Neural crest cell (in vitro differentiated cells): ENCODE results near the gene STX8. TPM values are rescaled to one million over a fixed set of nuclear protein-coding genes. Genes with fewer than 3 reads are reported as not detected.
"Not testable (repeated sequence)": the region's sequence is repeated elsewhere in the genome, so short reads cannot be mapped to it uniquely, and the experiment has no call there.

ENCODE experiments used
- DNase-seq: peaks from one replicate; pipeline ENCODE4 v3.0.0; 2021; ENCODE audit warnings: low read depth, mixed read lengths, low spot score
- H3K27ac Mint-ChIP-seq: one replicate; pipeline ENCODE4 v1.8.0; 2021; ENCODE audit warnings: mild to moderate bottlenecking, mixed read lengths; ENCODE audit not compliant: unreplicated experiment
- H3K27me3 Mint-ChIP-seq: 2 replicates; pipeline ENCODE4 v1.8.0; 2021; ENCODE audit warnings: low read depth, mild to moderate bottlenecking, mixed read lengths
- H3K36me3 Mint-ChIP-seq: 2 replicates; pipeline ENCODE4 v1.8.0; 2021; ENCODE audit warnings: low read depth, mild to moderate bottlenecking, mixed read lengths
- H3K4me1 Mint-ChIP-seq: 2 replicates; pipeline ENCODE4 v1.8.0; 2021; ENCODE audit warnings: mixed read lengths
- H3K4me3 Mint-ChIP-seq: one replicate; pipeline ENCODE4 v1.8.0; 2021; ENCODE audit warnings: mild to moderate bottlenecking, mixed read lengths
- H3K9me3 Mint-ChIP-seq: 2 replicates; pipeline ENCODE4 v1.8.0; 2021; ENCODE audit warnings: mixed read lengths
- total RNA-seq: library from RNA; stranded (reverse); gene quantifications from 2 replicates; pipeline ENCODE4 v1.2.1, GENCODE V29; 2021
- TF ChIP-seq, protein P1 (sequence below): fragments of 200-600 bp; sonication (generic); conservative IDR thresholded peaks from 2 replicates; pipeline ENCODE4 v1.5.0; 2021; ENCODE audit warnings: antibody characterized with exemption, mild to moderate bottlenecking

STX8 gene
- total RNA-seq, 1 donor from 2014 or later, result 56.6 TPM

DNA sequence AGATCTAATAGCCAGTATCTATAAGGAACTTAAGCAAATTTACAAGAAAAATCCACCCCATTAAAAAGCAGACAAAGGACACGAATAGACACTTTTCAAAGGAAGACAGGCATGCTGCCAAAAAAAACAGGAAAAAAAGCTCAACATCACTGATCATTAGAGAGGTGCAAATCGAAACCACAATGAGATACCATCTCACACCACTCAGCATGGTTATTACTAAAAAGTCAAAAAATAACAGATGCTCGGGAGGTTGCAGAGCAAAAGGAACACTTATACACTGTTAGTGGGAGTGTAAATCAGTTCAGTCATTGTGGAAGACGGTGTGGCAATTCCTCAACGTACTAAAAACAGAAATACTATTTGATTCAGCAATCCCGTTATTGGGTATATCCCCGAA is 9.6 kb downstream of the STX8 start:
- DNase-seq, result no peak
- no peak overlapping the region for H3K27ac Mint-ChIP-seq

DNA sequence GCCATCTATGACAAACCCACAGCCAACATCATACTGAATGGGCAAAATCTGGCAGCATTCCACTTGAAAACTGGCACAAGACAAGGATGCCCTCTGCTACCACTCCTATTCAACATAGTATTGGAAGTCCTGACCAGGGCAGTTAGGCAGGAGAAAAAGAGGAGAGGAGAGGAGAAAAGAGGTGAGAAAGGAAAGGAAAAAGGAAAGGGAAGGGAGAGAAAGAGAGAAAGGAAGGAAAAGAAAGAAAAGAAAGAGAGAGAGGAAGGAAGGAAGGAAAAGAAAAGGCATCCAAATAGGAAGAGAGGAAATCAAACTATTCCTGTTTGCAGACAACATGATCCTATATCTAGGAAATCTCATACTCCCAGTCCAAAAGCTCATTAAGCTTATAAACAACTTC is 11.5 kb downstream of the STX8 start:
- DNase-seq, result no peak
- Mint-ChIP-seq H3K27ac (no peak overlapping the region), H3K4me3 (no peak overlapping the region), H3K4me1 (no peaks in the 10 kb centered on the region), H3K9me3 (no peaks in the 10 kb centered on the region), H3K36me3 (peaks cover 24% of the 10 kb centered on the region), H3K27me3 (no peaks in the 10 kb centered on the region)
- TF ChIP-seq, protein P1, sequence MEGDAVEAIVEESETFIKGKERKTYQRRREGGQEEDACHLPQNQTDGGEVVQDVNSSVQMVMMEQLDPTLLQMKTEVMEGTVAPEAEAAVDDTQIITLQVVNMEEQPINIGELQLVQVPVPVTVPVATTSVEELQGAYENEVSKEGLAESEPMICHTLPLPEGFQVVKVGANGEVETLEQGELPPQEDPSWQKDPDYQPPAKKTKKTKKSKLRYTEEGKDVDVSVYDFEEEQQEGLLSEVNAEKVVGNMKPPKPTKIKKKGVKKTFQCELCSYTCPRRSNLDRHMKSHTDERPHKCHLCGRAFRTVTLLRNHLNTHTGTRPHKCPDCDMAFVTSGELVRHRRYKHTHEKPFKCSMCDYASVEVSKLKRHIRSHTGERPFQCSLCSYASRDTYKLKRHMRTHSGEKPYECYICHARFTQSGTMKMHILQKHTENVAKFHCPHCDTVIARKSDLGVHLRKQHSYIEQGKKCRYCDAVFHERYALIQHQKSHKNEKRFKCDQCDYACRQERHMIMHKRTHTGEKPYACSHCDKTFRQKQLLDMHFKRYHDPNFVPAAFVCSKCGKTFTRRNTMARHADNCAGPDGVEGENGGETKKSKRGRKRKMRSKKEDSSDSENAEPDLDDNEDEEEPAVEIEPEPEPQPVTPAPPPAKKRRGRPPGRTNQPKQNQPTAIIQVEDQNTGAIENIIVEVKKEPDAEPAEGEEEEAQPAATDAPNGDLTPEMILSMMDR, result no peak

More for the DNA sequence above, 9.6 kb downstream of the STX8 start:
- TF ChIP-seq, protein P1, result no peak
- H3K4me1 Mint-ChIP-seq, result no peaks in the 10 kb centered on the region
- H3K4me3 Mint-ChIP-seq, result no peak overlapping the region
- H3K36me3 Mint-ChIP-seq, result peaks cover 24% of the 10 kb centered on the region
- H3K27me3 Mint-ChIP-seq, result no peaks in the 10 kb centered on the region
- no peaks in the 10 kb centered on the region for H3K9me3 Mint-ChIP-seq

DNA sequence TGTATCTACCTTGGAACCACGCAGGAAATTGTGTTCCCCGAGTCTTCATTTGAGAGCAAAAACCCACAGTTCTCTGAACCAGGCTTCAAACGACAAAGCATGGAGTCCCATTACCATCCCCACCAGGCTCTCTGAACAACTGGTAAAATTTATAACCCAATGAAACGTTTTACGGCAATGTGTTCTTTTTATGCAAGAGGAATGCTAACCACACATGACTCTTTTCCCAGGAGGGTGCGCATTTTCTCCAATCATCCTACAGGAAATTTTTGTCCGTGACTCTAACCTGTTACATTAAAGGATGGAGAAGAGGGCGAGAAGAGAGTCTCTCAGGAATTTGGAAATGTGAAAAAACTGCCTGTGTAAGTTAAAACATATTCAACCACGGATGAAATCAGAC is 17.8 kb downstream of the STX8 start:
- peaks cover 2% of the 10 kb centered on the region for H3K9me3 Mint-ChIP-seq
- no peaks in the 10 kb centered on the region for H3K27me3 Mint-ChIP-seq
- TF ChIP-seq, protein P1, result no peak

DNA sequence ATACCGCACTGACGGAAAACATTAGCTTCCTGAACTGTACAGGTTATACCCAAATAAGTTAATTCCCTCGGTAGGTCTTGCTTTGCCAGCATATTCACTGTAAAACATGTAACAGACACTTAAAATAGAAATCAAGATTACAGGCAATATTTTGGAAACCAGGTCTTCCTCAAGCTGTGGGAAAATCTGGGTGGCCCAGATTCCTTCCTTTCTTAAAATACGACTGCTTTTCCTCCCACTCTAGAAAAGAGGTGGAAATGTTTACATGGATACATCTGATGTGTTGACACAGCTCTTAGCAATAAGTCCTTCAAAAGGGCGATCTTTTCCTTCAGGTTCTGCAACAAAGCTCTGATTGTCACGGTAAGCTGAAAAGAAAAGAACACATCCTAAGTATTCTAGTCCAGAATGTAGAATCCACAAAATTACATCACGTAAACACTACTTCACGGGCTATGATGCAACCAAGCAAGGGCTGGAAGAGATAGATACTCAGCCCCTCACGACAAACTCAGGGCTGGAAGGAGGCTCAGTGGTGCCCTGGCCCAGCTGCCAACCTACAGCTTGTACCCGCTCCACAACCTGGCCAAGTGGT is 18.4 kb downstream of the STX8 start:
- H3K4me1 Mint-ChIP-seq, result no peaks in the 10 kb centered on the region
- TF ChIP-seq, protein P1, result no peak
- H3K9me3 Mint-ChIP-seq, result peaks cover 2% of the 10 kb centered on the region
- H3K36me3 Mint-ChIP-seq, result peaks cover under 1% of the 10 kb centered on the region
- H3K27me3 Mint-ChIP-seq, result no peaks in the 10 kb centered on the region
- H3K27ac Mint-ChIP-seq, result no peak overlapping the region
- no peak for DNase-seq
- H3K4me3 Mint-ChIP-seq, result no peak overlapping the region

More for the DNA sequence above, 17.8 kb downstream of the STX8 start:
- Mint-ChIP-seq H3K27ac (no peak overlapping the region), H3K4me3 (no peak overlapping the region), H3K36me3 (peaks cover 6% of the 10 kb centered on the region), H3K4me1 (no peaks in the 10 kb centered on the region)
- DNase-seq, result no peak

DNA sequence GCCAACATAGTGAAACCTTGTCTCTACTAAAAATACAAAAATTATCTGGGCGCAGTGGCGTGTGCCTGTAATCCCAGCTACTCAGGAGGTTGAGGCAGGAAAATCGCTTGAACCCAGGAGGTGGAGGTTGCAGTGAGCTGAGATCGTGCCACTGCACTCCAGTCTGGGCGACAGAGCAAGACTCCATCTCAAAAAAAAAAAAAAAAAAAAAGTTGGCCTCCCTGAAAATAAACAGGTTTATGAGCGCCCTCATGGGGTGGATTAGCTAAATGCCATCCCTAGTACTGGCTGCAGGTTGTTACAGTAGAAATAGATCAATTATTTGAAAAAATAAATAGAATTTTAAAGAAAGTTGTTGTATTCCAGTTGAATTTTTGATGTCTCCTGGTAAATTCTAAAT is 20.9 kb downstream of the STX8 start:
- not testable (repeated sequence) for H3K4me3 Mint-ChIP-seq, H3K27me3 Mint-ChIP-seq, H3K27ac Mint-ChIP-seq, H3K4me1 Mint-ChIP-seq, H3K36me3 Mint-ChIP-seq, H3K9me3 Mint-ChIP-seq
- DNase-seq, result peak; percentile 68
- TF ChIP-seq, protein P1, result peak; percentile 70
